Activated T-cell treated with anti-CD3 and anti-CD28 coated beads for 4 hours (primary cell): ENCODE data around the gene ZFR2.
"Not testable (repeated sequence)": the region's sequence is repeated elsewhere in the genome, so short reads cannot be mapped to it uniquely, and the experiment has no call there.

Experiments
- DNase-seq: peaks from one replicate; pipeline ENCODE4 v3.0.0-alpha.2; 2020

Gene ZFR2

GRCh38 chr19:3769494-3769893 is 99.3 kb downstream of the ZFR2 start:
- no peak for DNase-seq

DNA sequence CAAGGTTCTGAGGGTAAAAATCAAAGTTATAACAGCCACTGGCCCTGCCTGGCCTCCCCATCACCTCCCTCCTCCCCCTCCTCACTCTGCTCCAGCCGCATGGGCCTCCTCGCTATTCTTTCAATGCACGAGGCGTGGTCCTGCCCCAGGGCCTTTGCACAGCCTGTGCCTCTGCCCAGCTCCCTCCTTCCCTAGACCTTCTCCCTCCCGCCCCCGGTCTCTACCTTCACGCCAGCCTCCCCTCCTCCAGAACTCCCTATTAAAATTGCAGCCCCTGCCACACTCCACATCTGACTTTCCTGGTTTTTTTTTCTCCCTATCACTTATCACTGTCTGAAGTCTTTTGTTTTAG is 100.1 kb downstream of the ZFR2 start:
- DNase-seq, result no peak

DNA sequence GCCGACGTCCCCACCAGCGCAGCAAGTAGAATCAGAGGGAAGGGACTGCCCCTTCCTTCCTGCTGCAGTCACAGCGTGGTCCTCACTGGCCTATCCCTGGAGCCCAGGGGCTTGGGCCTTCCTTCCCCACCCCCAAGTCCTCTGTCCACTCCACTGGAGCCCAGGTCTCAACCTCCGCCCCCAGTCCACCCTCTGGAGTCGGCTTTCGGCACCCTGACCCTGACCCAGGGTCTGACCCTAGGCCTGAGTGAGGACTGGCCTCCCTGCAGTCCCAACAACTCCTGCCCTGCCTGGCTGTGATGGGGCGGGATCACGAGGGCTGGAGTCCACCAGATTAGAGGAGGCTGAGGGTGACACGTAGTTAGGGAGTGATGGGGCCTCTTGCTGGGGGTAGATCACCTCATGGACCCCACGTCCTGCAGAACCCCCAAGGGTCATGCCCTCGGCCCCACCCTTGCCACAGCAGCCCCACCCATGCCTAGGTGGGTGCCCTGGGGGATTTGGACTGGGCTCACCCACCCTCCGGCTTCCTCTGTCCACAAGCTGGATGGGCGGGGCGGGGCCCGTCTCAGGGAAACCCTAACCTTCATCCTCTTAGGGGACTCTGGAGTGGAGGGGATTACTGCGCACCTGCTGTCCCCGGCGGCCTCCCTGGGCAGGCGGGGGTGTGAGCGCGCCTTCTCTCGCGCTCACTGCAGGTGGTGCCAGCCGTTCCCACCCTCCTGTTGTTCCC is 100.7 kb downstream of the ZFR2 start:
- no peak for DNase-seq

DNA sequence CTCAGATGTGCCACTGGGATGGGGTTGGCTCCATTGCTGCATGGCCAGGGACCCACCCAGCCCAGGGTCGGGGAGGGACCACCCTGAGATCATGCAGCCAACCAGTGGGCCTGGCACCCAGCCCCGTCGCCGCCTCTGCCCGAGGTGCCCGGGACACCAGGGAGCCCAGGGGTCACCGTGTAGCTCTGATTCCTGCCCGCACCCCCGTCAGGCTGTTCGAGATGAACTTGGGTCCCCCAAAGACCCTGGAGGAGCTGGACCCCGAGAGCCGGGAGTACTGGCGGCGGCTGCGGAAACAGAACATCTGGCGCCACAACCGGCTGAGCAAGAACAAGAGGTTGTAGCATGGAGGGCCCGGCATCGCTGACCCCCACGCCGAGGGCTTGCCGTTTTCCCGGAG is 101.8 kb downstream of the ZFR2 start:
- DNase-seq, result no peak

DNA sequence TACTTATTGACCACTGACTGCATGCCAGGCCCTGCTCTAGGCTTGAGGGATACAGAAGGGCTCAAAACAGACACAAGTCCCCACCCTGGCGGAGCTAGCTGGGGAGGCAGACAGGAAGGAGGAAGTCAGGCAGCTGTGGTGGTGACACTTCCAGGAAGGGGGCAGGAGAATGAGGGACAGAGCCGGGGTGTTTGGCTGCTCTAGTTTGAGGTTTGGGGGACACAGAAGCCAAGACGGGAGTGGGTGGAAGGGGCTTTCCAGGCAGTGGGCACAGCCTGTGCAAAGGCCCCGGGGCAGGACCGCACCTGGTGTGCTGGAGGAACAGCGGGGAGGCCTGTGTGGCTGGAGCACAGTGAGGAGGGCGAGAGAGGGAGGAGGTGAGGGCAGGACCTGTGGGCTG is 102.3 kb downstream of the ZFR2 start:
- no peak for DNase-seq

DNA sequence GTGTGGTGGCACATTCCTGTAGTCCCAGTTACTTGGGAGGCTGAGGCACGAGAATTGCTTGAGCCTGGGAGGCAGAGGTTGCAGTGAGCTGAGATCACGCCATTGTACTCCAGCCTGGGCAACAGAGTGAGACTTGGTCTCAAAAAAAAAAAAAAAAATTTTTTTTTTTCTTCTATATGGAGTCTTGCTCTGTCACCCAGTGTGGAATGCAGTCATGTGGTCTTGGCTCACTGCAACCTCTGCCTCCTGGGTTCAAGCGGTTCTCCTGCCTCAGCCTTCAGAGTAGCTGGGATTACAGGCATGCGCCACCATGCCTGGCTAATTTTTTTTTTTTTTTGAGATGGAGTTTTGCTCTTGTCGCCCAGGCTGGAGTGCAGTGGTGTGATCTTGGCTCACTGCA is 103.1 kb downstream of the ZFR2 start:
- DNase-seq, result not testable (repeated sequence)

GRCh38 chr19:3765121-3765520 is 103.7 kb downstream of the ZFR2 start:
- DNase-seq, result no peak

GRCh38 chr19:3762501-3763459 is 106.1 kb downstream of the ZFR2 start, which contains the start of gene MRPL54:
TSS of gene MRPL54 (plus strand) at chr19:3762682. CDS start at chr19:3762701, 19 bp downstream.
- DNase-seq, result peak; percentile 99

GRCh38 chr19:3762130-3762473 is 106.7 kb downstream of the ZFR2 start:
- no peak for DNase-seq

GRCh38 chr19:3761382-3762129 is 107.3 kb downstream of the ZFR2 start, which contains the start of gene APBA3:
TSS of gene APBA3 (minus strand) at chr19:3761692. CDS start at chr19:3760264, 1,428 bp downstream.
- peak; percentile 95 for DNase-seq

DNA sequence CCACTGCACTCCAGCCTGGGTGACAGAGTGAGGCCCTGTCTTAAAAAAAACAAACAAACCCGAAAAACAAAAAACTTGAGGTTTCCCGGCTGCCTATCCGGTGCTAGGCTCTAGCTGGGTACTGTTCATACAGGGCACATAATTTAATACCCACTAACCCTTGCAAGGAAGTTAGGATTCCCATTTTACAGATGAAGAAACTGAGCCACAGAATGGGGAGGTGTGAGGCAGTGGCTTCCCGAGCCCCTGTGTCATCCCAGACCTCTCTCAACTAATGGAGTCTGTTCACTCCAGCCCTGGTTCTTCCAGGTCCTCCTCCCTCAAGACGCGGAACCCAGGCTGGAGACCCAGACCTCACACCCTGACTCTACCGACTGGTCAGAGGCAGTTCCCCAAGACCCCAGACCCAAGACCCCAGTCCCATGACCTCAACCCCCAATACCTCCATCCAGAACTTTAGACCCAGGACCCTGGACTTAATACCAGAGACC is 107.9 kb downstream of the ZFR2 start:
- DNase-seq, result no peak

- DNase-seq, result no peak
These were observed 109.2 kb downstream of the ZFR2 start for GRCh38 chr19:3759482-3760254.

- DNase-seq, result not testable (repeated sequence)
These were observed 110.5 kb downstream of the ZFR2 start for GRCh38 chr19:3758297-3758696.

DNA sequence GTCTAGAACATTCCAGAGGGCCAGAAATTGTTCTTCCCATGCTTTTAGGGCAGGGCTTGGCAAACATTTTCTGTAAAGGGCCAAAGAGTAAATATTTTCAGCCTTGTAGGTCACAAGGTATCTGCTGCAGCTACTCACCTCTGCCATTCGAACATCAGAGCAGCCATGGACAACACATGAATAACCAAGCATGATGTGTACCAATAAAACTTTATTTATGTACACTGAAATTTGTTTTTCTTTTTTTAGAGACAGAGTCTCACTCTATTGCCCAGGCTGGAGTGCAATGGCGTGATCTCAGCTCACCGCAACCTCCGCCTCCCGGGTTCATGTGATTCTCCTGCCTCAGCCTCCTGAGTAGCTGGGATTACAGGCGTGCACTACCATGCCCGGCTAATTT is 111.1 kb downstream of the ZFR2 start:
- not testable (repeated sequence) for DNase-seq
